Fibroblast of lung (primary cell): ENCODE measurements around the gene ACTL7A. TPM values are rescaled to one million over a fixed set of nuclear protein-coding genes. Genes with fewer than 3 reads are reported as not detected.

ENCODE experiments used
- DNase-seq, 2 donors: peaks; one replicate each; pipeline versions ENCODE4 v3.0.0 to v3.0.0-alpha.2; 2010; ENCODE audit warnings: low read depth in 2 of 2
- H2AFZ ChIP-seq: 2 replicates; pipeline ENCODE4 v1.5.1; 2012; ENCODE audit warnings: low read length, control low read depth, inconsistent platforms
- H3K27ac ChIP-seq: 2 replicates; pipeline ENCODE4 v1.5.1; 2011; ENCODE audit warnings: low read length, control low read depth; ENCODE audit not compliant: insufficient read depth
- H3K27me3 ChIP-seq: 2 replicates; pipeline ENCODE4 v1.5.1; 2011; ENCODE audit warnings: mild to moderate bottlenecking, low read length; ENCODE audit not compliant: control insufficient read depth, insufficient read depth
- H3K36me3 ChIP-seq: 2 replicates; pipeline ENCODE4 v1.5.1; 2011; ENCODE audit warnings: low read length; ENCODE audit not compliant: control insufficient read depth, insufficient read depth
- H3K4me1 ChIP-seq: 2 replicates; pipeline ENCODE4 v1.5.1; 2011; ENCODE audit warnings: low read length; ENCODE audit not compliant: control insufficient read depth, insufficient read depth; ENCODE audit errors: extremely low read depth
- H3K4me2 ChIP-seq: 2 replicates; pipeline ENCODE4 v1.5.1; 2011; ENCODE audit warnings: low read length, control low read depth; ENCODE audit not compliant: insufficient read depth; ENCODE audit errors: extremely low read depth
- H3K4me3 ChIP-seq, 4 experiments: fragments of 200-600 bp in 1 of 4; sonication (generic) in 1 of 4; replicated peaks in 1 of 4; 2 replicates each; pipeline ENCODE4 v1.5.1; 2011 to 2016; ENCODE audit warnings: low read length in 4 of 4, low read depth in 3 of 4, mild to moderate bottlenecking in 3 of 4, control low read depth in 2 of 4, inconsistent platforms in 1 of 4, mixed read lengths in 1 of 4; ENCODE audit not compliant: insufficient read depth in 1 of 4; ENCODE audit errors: control extremely low read depth in 1 of 4
- H3K79me2 ChIP-seq: 2 replicates; pipeline ENCODE4 v1.5.1; 2012; ENCODE audit warnings: mild to moderate bottlenecking, low read length, inconsistent platforms; ENCODE audit not compliant: control insufficient read depth, insufficient read depth
- H3K9ac ChIP-seq: 2 replicates; pipeline ENCODE4 v1.5.1; 2011; ENCODE audit warnings: mild to moderate bottlenecking, low read length, control low read depth; ENCODE audit not compliant: insufficient read depth
- H3K9me3 ChIP-seq: 2 replicates; pipeline ENCODE4 v1.5.1; 2012; ENCODE audit warnings: low read depth, low read length; ENCODE audit not compliant: control insufficient read depth, insufficient read depth
- H4K20me1 ChIP-seq: 2 replicates; pipeline ENCODE4 v1.5.1; 2011; ENCODE audit warnings: low read length; ENCODE audit not compliant: control insufficient read depth, insufficient read depth; ENCODE audit errors: extremely low read depth
- CTCF ChIP-seq, 2 donors: IDR thresholded peaks in 1 of 2; conservative IDR thresholded peaks in 1 of 2; 1 replicate in 1 of 2; 2 replicates in 1 of 2; pipeline ENCODE4 v1.5.1; 2011 to 2012; ENCODE audit warnings: low read length in 2 of 2, control low read depth in 1 of 2, inconsistent platforms in 1 of 2, low read depth in 1 of 2, mild to moderate bottlenecking in 1 of 2
- EZH2 ChIP-seq: IDR thresholded peaks from 2 replicates; pipeline ENCODE4 v1.5.1; 2012; ENCODE audit warnings: low read length, control low read depth, mild to moderate bottlenecking; ENCODE audit errors: missing control alignments
- polyA plus RNA-seq, 2 donors: library from polyadenylated mRNA; depleted of rRNA in 1 of 2; stranded (reverse) in 1 of 2; unstranded in 1 of 2; fragments of >200 nt; gene quantifications; 2 replicates each; pipeline ENCODE4 v1.2.1, GENCODE V29; 2011 to 2012; ENCODE audit warnings: missing spikeins in 1 of 2
- total RNA-seq: library from RNA; depleted of rRNA; stranded (reverse); fragments of >200 nt; gene quantifications from 2 replicates; pipeline ENCODE4 v1.2.1, GENCODE V29; 2014

The ACTL7A gene
- total and polyA plus RNA-seq, 2 donors (not counting 1 experiment from before 2014, with no cell fraction given) = not detected

GRCh38 chr9:108911820-108912219, 49.8 kb downstream of the ACTL7A start:
- H3K9ac ChIP-seq = no peak overlapping the region
- H2AFZ ChIP-seq = no peak overlapping the region
- H3K36me3 ChIP-seq = peaks cover 5% of the 10 kb centered on the region
- TF ChIP-seq CTCF (conservative IDR thresholded peaks at IDR 0.05 in 1 of 2, IDR thresholded peaks at IDR 0.05 in 1 of 2; ENCODE audit: low read depth in 1 of 2, low read length in 2 of 2) = no peak
- no peak for TF ChIP-seq EZH2
- no peak overlapping the region for H3K27ac ChIP-seq
- H3K4me3 ChIP-seq = no peak overlapping the region
- H4K20me1 ChIP-seq = no peaks in the 10 kb centered on the region
- H3K9me3 ChIP-seq = no peaks in the 10 kb centered on the region
- H3K79me2 ChIP-seq = no peaks in the 10 kb centered on the region
- H3K4me2 ChIP-seq = no peak overlapping the region
- no peaks in the 10 kb centered on the region for H3K27me3 ChIP-seq
- DNase-seq = no peak
- no peaks in the 10 kb centered on the region for H3K4me1 ChIP-seq

Other genes with a start within 250 kb of the ACTL7A start
- not detected in 2 replicates for gene ACTL7B, start 6.3 kb upstream of the ACTL7A start, total RNA-seq
- not detected in 2 replicates for gene ACTL7B, start 6.3 kb upstream of the ACTL7A start, polyA plus RNA-seq
- 32.9 and 41.9 TPM in 2 replicates for gene ELP1, start 71.9 kb downstream of the ACTL7A start, total RNA-seq
- 18.7 and 21.7 TPM in 2 replicates for gene ELP1, start 71.9 kb downstream of the ACTL7A start, polyA plus RNA-seq
- 4.9 and 8.8 TPM in 2 replicates for gene ABITRAM, start 72.1 kb downstream of the ACTL7A start, total RNA-seq
- 17.6 and 24.8 TPM in 2 replicates for gene ABITRAM, start 72.1 kb downstream of the ACTL7A start, polyA plus RNA-seq
- 68.4 and 80.6 TPM in 2 replicates for gene CTNNAL1, start 151.2 kb downstream of the ACTL7A start, total RNA-seq
- 95.2 and 110 TPM in 2 replicates for gene CTNNAL1, start 151.2 kb downstream of the ACTL7A start, polyA plus RNA-seq